Endothelial cell of umbilical vein (primary cell): ENCODE data around the gene RALB. TPM values are rescaled to one million over a fixed set of nuclear protein-coding genes. Genes with fewer than 3 reads are reported as not detected.

Source experiments
- BruUV-seq: library from RNA; stranded (reverse); fragments of 400-500 nt; replicated peaks from 2 replicates; lab custom pipeline; 2021; lab: Mats Ljungman, UMichigan
- CTCF ChIA-PET: fragments of 300-600, 350-600 bp; sonication (Branson Sonifier 250); formaldehyde crosslinking; loops from one replicate; lab custom pipeline; 2021; ENCODE audit warnings: antibody characterized with exemption, inconsistent platforms; lab: Charles Lee
- POLR2A ChIA-PET: fragments of 300-600, 350-600 bp; sonication (Branson Sonifier 250); formaldehyde crosslinking; loops from one replicate; lab custom pipeline; 2021; ENCODE audit warnings: antibody characterized with exemption, inconsistent platforms; lab: Charles Lee
- DNase-seq: peaks from one replicate; pipeline ENCODE4 v3.0.0-alpha.2; 2011; ENCODE audit warnings: low read depth, low spot score
- FAIRE-seq: peaks from 2 replicates; lab custom pipeline; 2011; peaks lifted over from hg19 to GRCh38; lab: Jason Lieb, UNC
- H2AFZ ChIP-seq: 2 replicates; pipeline ENCODE4 v1.6.0; 2012; ENCODE audit warnings: low read depth, low read length, control low read depth, inconsistent platforms
- H3K27ac ChIP-seq: 2 replicates; pipeline ENCODE4 v1.5.1; 2011; ENCODE audit warnings: low read depth, mild to moderate bottlenecking, control low read depth, low read length, moderate library complexity; ENCODE audit not compliant: insufficient read depth
- H3K27me3 ChIP-seq, 2 experiments: 2 replicates each; pipeline versions ENCODE4 v1.6.0 to v1.6.1; 2011; ENCODE audit warnings: low read length in 2 of 2, mixed read lengths in 1 of 2; ENCODE audit not compliant: control insufficient read depth in 2 of 2, insufficient read depth in 2 of 2
- H3K36me3 ChIP-seq, 2 experiments: 2 replicates in 1 of 2; 3 replicates in 1 of 2; pipeline ENCODE4 v1.5.1; 2011; ENCODE audit warnings: low read length in 2 of 2, mild to moderate bottlenecking in 1 of 2, moderate library complexity in 1 of 2; ENCODE audit not compliant: control insufficient read depth in 2 of 2, insufficient read depth in 2 of 2; ENCODE audit errors: extremely low read depth in 1 of 2
- H3K4me1 ChIP-seq: 3 replicates; pipeline ENCODE4 v1.5.1; 2011; ENCODE audit warnings: mild to moderate bottlenecking, low read length; ENCODE audit not compliant: control insufficient read depth, insufficient read depth; ENCODE audit errors: extremely low read depth
- H3K4me2 ChIP-seq: 2 replicates; pipeline ENCODE4 v1.6.1; 2011; ENCODE audit warnings: low read length, control low read depth, mixed read lengths; ENCODE audit not compliant: insufficient read depth
- H3K4me3 ChIP-seq, 3 experiments: fragments of 200-600 bp in 1 of 3; sonication (generic), shearing (Covaris generic) in 1 of 3; replicated peaks in 1 of 3; 2 replicates each; pipeline ENCODE4 v1.5.1; 2011 to 2016; ENCODE audit warnings: control low read depth in 3 of 3, low read length in 3 of 3, mild to moderate bottlenecking in 2 of 3, inconsistent platforms in 1 of 3, low read depth in 1 of 3, moderate library complexity in 1 of 3; ENCODE audit not compliant: insufficient read depth in 1 of 3
- H3K79me2 ChIP-seq: 2 replicates; pipeline ENCODE4 v1.6.0; 2012; ENCODE audit warnings: low read length, inconsistent platforms; ENCODE audit not compliant: control insufficient read depth, insufficient read depth
- H3K9ac ChIP-seq: replicated peaks from 2 replicates; pipeline ENCODE3; 2011; ENCODE audit warnings: low read length, control low read depth; ENCODE audit not compliant: insufficient read depth; ENCODE audit errors: extremely low read depth
- H3K9me1 ChIP-seq: replicated peaks from 3 replicates; pipeline ENCODE4 v1.6.0; 2011; ENCODE audit warnings: mild to moderate bottlenecking, low read length; ENCODE audit not compliant: control insufficient read depth, insufficient read depth; ENCODE audit errors: extremely low read depth
- H3K9me3 ChIP-seq: replicated peaks from 2 replicates; pipeline ENCODE4 v1.5.1; 2012; ENCODE audit warnings: low read length, inconsistent platforms; ENCODE audit not compliant: control insufficient read depth, insufficient read depth
- H4K20me1 ChIP-seq: replicated peaks from 2 replicates; pipeline ENCODE3; 2011; ENCODE audit warnings: mild to moderate bottlenecking, low read length; ENCODE audit not compliant: control insufficient read depth, insufficient read depth; ENCODE audit errors: extremely low read depth
- CTCF ChIP-seq, 2 donors: IDR thresholded peaks; 1 replicate in 1 of 2; 2 replicates in 1 of 2; pipeline ENCODE4 v1.5.1; 2011; ENCODE audit warnings: low read length in 2 of 2, mild to moderate bottlenecking in 2 of 2, moderate library complexity in 2 of 2, control low read depth in 1 of 2, inconsistent platforms in 1 of 2, low read depth in 1 of 2; ENCODE audit not compliant: insufficient read depth in 1 of 2; ENCODE audit errors: extremely low read depth in 1 of 2
- EZH2 ChIP-seq: IDR thresholded peaks from 2 replicates; pipeline ENCODE4 v1.6.1; 2012; ENCODE audit warnings: borderline replicate concordance, low read depth, mild to moderate bottlenecking, moderate library complexity, low read length, inconsistent platforms; ENCODE audit not compliant: severe bottlenecking
- FOS ChIP-seq: IDR thresholded peaks from 2 replicates; pipeline ENCODE4 v1.6.1; 2011; ENCODE audit warnings: mild to moderate bottlenecking, low read length, moderate library complexity, borderline replicate concordance; ENCODE audit not compliant: insufficient read depth
- JUN ChIP-seq: IDR thresholded peaks from 2 replicates; pipeline ENCODE4 v1.6.1; 2011; ENCODE audit warnings: borderline replicate concordance, low read depth; ENCODE audit not compliant: insufficient read length, insufficient read depth
- MAX ChIP-seq: IDR thresholded peaks from 2 replicates; pipeline ENCODE4 v1.6.1; 2011; ENCODE audit not compliant: insufficient read depth, insufficient read length
- MYC ChIP-seq: IDR thresholded peaks from one replicate; pipeline ENCODE4 v1.6.1; 2011; ENCODE audit warnings: mild to moderate bottlenecking, low read depth, low read length
- POLR2A ChIP-seq: IDR thresholded peaks from 2 replicates; pipeline ENCODE4 v1.6.1; 2012; ENCODE audit warnings: low read depth, mild to moderate bottlenecking, control low read depth, low read length
- dilution Hi-C: fragments of 300-500 bp; cut with MboI; formaldehyde crosslinking; loops from one replicate; pipeline ENCODE4 v1.15.0; 2019; ENCODE audit warnings: low sequenced_read_pairs; ENCODE audit not compliant: extremely low pct_ligation_motif_present
- intact Hi-C: fragments of 100-400 bp; cut with micrococcal nuclease; formaldehyde crosslinking; loops from one replicate; pipeline ENCODE4 v1.10.0; 2022
- polyA plus RNA-seq, 4 experiments: library from polyadenylated mRNA; depleted of rRNA in 3 of 4; stranded (reverse) in 3 of 4; unstranded in 1 of 4; fragments of >200 nt; gene quantifications; 2 replicates each; pipeline versions ENCODE4 v1.2.1 to v1.2.3, GENCODE V29; 2011 to 2012; ENCODE audit warnings: missing spikeins in 1 of 4
- total RNA-seq: library from RNA; stranded (reverse); gene quantifications from 2 replicates; pipeline ENCODE4 v1.2.3, GENCODE V29; 2021

RALB gene
- total and polyA plus RNA-seq, 2 donors (not counting 3 experiments of a cell fraction or from before 2014, with no cell fraction given): 105 to 115 TPM

GRCh38 chr2:120272763-120273481 lies 20.3 kb downstream of the RALB start:
- TF ChIP-seq MYC (no peak), EZH2 (no peak), FOS (no peak), CTCF (IDR thresholded peaks at IDR 0.05; ENCODE audit: extremely low read depth in 1 of 2, insufficient read depth in 1 of 2, low read depth in 1 of 2, low read length in 2 of 2) (no peak), POLR2A (no peak), JUN (no peak), MAX (no peak)
- intact Hi-C loops: no loop called here
- Histone ChIP-seq H2AFZ (no peak overlapping the region), H3K4me3 (no peak overlapping the region), H3K9me1 (no peaks in the 10 kb centered on the region), H3K79me2 (peaks cover 94% of the 10 kb centered on the region), H3K9me3 (no peaks in the 10 kb centered on the region), H4K20me1 (peaks cover 10% of the 10 kb centered on the region), H3K27me3 (no peaks in the 10 kb centered on the region), H3K27ac (no peak overlapping the region), H3K36me3 (peaks cover 0 to 4% of the 10 kb centered on the region in 2 experiments), H3K9ac (no peak overlapping the region), H3K4me1 (peaks cover 20% of the 10 kb centered on the region), H3K4me2 (no peak overlapping the region)
- POLR2A ChIA-PET: no interaction called here
- DNase-seq: no peak
- BruUV-seq: no TSS peak
- CTCF ChIA-PET: no interaction called here
- no peak for FAIRE-seq
- dilution Hi-C loops: no loop called here
